HCEC 1CT (cell line): ENCODE data around the gene CLEC6A.
"Not testable (repeated sequence)": the region's sequence is repeated elsewhere in the genome, so short reads cannot be mapped to it uniquely, and the experiment has no call there.

Experiments
- DNase-seq: peaks from one replicate; pipeline ENCODE4 v3.0.0-alpha.2; 2017

The CLEC6A gene

DNA sequence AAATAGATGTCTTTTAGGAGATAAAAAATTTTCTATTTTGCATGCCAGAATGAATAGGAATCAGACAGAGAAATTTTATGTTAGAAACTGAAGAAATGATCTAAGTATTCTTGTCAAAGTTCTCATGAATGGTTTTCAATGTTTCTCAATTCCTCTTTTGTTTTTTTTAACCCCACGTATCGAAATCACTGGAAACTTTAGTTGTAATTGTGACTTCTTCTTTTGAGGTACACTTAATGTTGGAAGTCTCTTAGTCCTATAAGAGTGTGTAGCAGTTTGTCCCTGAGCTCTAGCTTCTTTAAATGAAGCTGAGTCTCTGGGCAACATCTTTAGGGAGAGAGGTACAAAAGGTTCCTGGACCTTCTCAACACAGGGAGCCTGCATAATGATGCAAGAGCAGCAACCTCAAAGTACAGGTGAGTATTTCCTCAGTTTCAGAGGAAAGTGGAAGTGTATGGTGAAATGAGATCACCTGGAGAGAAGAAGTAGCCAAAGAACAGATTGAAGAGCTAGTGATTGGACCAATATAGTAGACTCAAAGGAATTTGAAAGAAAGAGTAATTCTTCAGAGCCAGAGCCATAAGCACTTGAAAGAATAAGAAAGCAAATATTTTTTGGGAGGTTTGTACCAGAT lies at the start of gene CLEC6A:
TSS of gene CLEC6A (plus strand) at position 236 of the 634 bp plus-strand sequence. CDS start at position 386, 150 bp downstream.
- no peak for DNase-seq

DNA sequence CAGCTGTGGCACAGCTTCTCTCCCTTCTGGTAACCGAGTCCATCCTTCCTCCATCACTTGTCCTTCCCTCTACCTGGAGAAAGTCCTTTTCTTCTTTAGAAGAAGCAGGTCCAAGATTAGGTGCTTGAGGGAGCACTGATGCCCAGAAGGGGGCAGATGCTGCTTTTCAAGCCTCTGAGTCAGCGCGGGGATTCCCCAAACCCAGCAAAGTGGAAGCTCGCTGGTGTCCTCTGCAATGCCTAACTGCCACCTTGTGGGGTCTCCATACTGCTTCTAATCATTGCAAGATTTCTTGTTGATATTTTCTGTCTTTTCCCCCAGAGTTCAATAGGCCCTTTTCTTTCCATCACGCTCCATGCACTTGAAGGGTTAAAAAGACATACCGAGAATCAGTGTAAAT lies 36.2 kb upstream of the CLEC6A start:
- DNase-seq: not testable (repeated sequence)

DNA sequence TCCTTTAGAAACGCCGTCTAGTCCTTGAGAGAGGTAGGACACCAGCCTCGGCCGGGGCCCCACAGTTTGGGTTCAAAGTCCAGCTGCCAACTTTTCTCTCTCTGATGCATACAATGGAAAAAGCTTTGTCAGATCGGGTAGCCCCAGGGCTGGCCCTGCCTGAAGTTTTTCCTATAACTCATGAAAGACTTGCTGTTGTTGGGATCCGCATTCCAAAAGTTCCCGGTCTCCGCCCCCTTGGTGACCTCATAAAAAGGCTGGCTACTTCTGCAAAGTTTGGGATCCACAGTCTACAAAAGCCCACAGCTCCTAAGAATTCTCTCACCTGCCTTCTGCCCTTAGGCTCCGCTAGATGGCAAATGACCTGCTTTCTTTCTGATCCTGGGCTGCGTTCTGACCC lies 35.3 kb upstream of the CLEC6A start:
- no peak for DNase-seq

DNA sequence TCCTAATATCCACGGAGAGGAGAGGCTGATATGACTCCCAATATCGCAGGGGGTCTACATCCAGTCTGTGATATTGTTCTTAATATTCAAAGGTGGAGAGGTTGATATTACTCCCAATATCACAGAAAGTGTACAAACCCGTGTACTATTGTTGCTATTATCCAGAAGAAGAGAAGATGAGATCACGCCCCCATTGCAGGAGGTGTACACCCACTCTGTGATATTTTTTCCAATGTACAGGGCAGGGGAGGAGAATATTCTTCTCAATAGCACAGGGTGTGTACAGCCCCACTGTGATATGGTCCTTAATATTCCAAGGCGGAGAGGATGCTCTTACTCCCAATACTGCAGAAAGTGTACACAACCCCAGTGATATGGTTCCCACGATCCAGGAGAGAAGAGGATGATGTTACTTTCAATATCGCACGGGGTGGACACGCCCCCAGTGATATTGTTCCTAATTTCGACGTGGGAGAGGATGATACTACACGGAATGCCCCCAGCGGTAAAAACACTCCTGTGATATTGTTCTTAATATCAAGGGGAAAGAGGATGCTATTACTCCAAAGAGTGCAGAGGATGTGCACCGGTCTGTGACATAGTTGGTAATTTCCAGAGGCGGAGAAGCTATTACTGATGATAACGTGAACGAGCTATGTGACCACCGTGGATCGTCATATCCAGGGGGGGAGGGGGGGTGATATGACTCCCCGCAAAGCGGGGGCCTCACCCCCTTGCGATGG lies 11.1 kb upstream of the CLEC6A start:
- DNase-seq: not testable (repeated sequence)

DNA sequence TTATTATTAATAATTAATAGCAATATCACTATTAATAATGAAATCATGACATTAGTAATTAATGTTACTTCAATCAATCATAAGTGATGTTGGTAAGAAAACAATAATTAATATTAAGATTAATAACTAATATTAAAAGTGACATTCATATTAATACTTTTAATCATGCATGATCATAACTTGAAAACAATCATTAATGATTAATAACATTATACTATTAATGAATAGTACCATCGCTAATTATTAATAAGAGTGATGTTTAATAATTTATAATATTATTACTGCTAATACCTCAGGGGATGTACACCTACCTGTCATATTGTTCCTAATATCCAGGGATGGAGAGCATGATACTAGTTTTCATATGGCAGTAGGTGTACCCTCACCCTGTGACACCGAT lies 10.0 kb upstream of the CLEC6A start:
- no peak for DNase-seq

DNA sequence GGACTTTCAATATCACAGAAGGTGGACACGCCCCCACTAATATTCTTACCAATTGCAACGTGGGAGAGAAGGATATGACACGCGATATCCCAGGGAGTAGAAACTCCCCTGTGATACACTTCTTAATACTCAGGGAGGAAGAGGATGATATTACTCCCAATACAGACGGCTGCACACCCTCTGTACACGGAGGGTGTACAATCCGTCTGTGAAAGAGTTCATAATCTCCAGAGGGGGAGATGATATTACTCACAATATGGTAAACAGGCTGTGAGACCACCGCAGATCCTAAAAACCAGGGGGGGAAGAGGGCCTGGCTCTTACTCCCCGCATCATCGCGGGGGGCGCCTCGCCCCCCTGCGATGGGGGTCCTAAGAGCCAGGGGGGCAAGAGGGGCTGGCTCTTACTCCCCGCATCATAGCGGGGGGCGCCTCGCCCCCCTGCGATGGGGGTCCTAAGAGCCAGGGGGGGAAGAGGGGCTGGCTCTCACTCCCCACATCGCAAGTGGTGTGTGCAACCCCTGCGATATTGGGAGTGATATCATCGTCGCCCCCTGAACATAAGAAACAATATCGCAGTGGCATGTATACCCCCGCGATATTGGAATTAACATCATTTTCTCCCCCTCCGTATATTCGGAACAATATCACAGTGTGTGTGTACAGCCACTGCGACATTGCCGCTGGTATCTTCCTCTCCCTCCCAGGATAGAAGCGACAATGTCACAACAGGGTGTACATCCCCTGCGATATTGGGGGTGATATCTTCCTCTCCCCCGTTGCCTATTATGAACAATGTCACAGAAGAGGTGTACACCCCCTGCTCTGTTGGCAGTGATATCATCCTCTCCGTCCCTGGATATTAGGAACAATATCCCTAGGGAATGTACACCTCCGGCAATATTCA lies 8.9 kb upstream of the CLEC6A start:
- DNase-seq: no peak

DNA sequence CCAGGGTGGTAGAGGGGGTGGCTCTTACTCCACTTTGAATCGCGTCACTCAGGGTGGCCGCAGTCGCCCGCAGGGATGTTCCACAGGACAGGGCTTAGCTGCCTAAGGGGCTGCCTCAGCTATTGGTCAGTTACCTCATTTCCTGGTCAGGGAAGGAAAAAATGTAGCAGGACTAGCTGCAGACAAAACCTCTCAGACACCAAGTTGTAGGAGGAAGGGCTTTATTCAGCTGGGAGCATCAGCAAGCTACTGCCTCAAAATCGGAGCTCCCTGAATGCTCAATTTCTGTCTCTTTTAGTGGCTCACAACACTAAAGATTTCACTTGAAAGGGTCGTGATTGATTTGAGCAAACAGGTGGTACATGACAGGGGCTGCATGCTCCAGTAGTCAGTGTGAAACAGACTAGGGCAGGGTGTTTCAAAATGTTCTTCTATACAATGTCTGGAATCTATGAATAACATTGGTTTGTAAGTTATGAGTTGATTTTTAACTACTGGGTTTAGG lies 6.4 kb upstream of the CLEC6A start:
- no peak for DNase-seq

DNA sequence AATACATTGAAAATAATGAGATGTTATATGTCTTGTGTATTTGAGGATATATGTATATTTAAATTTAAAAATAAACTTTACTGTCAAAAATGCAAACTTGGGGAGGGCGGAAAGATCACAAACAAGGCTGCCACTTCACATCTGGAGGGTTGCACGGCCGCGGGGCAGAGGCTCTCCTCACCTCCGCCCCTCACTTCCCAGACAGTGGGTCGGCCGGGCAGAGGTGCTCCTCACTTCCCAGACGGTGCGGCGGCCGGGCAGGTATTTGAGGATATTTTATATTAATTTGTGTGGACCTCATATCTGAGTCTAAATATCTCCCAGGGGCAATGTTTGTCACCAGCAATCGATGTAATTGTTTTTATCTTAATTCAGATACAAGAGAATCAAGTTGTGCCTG lies 3.7 kb upstream of the CLEC6A start:
- no peak for DNase-seq

DNA sequence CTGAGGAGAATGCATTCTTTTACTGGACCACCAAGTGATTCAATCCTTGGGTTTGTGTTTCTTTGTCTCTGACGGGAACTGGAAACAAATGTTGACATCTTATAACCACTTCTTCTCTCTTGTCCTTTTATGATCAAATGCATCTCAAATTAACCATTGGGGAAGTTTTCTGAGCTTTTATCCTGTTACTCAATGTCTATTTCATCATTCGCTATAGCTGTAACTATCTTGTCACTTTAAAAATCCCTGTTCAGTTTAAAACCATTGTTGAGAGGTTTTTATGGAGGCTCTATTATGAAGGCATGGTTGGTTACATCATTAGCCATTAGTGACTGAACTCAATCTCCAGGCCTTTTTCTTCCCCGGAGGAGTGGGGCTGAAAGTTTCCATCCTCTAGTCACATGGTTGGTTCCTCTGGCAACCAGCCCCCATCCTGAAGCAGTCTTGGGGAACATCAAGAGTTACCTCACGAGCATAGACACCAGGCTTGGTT lies 2.7 kb upstream of the CLEC6A start:
- DNase-seq: no peak

DNA sequence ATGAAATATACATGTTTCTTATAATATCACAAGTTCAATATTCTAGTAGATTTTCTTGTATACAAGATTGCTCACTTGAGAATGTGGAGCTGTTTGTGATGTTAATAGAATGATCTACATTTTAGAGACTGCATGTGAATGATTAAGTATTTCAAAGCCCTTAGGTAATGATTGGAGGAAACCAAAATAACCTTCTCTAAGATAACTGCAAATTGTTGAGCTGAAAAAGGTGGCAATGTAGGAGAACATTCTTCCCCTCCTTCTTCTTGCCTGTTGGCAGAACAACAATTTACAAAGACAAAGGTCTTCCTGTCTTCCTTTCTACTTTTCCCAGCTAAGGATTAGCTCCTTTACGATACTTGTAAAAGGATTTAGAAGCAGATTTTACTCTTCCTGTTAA lies 2.0 kb upstream of the CLEC6A start:
- DNase-seq: no peak

DNA sequence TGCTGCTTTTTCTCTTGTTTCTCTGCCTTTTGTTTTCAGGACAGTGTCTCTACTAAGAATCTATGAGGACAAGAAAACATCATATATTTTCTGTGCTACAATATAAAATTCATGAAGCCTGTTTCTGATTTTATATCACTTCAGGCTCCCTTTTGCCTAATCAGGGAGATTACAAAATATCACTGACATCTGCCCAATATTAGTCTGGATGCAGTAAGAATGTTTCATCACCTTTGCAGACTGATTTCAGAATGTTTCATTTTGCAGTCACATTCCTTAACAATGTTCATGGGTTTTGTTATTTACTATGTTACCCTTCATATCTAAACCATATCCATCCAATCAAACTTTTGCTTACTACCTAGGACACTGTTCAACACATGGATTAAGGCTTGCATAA lies 491 bp upstream of the CLEC6A start:
- DNase-seq: no peak

DNA sequence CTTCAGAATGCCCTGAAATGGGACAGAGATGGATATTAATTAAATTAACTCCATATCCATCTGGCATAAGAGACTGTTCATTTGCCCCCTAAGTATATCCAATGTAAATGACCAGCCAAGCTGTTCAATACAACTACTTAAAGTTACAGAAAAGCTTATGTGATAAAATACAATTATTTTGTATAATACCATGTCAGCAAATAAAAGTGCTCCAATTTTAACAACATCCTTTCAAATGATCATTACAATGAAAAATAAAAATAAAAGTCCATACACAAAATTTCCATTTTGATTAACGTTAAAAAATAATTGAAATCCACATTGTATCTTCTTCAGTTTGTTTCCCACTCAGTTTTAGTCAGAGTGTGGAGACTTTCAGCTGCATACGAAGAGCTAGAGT lies 5.7 kb downstream of the CLEC6A start:
- DNase-seq: no peak

DNA sequence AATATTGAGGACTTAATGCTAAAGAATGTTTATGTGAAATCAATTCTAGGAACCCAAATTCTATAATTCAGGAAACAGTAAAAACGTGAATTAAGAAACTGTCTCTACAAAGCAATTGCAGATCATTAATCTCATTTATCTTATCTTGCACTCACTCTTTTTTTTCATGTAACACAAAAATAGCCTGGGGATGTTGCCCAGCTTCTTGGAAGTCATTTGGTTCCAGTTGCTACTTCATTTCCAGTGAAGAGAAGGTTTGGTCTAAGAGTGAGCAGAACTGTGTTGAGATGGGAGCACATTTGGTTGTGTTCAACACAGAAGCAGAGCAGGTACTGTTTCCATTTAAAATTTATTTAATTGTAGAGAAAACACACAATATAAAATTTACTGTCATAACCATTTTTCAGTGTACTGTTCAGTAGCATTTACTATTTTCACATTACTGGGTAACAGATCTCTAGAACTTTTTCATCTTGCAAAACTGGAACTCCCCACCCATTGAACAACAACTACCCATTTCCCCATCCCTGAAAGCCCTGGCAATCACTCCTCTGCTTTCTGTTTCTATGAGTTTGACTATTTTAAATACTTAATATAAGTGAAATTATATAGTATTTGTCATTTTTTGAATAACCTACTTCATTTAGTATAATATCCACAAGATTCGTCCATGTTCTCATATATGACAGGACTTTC lies 9.7 kb downstream of the CLEC6A start:
- no peak for DNase-seq

DNA sequence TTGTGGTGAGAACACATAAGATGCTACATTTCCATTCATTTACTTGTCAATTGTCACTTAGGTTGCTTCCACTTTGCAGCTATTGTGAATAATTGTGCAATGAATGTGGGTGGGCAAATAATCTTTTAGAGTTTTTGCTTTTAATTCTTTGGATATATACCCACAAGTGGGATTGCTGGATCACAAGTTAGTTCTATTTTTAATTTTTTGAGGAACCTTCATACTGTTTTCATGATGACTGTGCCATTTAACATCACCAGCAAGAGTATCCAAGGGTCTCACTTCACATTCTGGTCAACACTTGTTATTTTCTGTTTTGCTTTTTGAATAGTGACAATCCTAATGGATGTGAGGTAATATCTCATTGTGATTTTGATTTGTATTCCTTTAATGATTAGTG lies 10.5 kb downstream of the CLEC6A start:
- DNase-seq: no peak

DNA sequence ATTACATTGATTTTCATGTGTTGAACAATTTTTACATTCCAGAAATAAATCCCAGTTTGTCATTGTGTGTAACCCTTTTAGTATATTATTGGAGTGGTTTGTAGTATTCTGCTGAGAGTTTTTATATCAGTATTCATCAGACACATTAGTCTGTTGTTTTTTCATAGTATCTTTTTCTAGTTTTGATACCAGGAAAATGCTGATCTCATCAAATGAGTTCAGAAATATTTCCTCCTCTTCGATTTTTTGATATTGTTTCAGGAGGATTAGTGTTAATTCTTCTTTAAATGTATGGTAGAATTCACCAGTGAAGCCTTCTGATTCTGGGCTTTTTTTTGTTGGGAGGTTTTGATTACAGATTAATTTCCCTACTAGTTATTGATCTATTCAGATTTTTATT lies 15.3 kb downstream of the CLEC6A start:
- DNase-seq: no peak

DNA sequence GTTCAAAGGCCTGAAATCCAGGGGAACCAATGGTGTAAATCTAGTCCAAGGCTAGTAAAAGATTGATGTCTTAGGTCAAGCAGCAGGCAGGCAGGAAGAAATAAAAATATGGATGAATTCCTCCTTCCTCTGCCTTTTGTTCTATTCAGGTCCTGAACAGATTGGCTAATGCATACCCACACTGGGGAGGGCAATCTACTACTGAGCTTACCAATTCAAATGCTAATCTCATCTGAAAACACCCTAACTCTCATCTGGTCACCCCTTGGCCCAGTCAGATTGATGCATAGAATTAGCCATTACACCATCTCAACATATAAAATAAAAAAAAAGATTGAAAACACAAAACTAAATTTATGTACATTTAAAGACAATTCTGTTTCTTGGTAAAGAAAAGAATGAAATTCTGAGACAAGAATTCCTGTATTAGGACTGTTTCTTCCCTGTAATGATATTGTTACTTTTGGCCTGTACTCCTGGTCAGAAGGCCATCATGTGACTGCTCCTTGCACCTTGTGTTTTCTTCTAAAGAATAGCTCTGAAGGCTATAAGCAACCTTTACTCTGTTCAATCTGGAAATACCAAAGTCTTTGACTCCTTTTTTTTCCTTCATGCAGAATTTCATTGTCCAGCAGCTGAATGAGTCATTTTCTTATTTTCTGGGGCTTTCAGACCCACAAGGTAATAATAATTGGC lies 19.9 kb downstream of the CLEC6A start:
- DNase-seq: no peak

DNA sequence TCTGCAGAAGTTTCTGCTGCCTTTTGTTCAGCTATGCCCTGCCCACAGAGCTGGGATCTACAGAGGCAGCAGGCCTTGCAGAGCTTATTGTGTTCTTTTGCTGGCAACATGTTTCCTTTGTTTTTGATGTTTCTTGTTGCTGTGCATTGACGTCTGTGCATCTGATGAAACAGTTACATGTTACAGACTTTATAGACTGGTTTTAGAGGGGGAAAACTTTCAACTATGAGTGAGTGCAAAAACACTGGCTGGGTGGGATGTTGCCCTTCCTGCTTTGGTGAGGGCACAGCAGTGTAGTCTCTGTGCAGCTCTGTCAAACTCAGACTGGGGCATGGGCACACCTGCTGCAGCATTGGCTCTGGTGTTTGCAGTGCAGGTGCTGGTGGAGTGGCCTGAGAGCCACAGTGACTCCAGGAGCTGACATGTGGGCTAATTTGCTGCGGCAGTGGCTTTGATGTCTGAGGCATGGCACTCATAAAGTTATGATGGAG lies 26.9 kb downstream of the CLEC6A start:
- no peak for DNase-seq

DNA sequence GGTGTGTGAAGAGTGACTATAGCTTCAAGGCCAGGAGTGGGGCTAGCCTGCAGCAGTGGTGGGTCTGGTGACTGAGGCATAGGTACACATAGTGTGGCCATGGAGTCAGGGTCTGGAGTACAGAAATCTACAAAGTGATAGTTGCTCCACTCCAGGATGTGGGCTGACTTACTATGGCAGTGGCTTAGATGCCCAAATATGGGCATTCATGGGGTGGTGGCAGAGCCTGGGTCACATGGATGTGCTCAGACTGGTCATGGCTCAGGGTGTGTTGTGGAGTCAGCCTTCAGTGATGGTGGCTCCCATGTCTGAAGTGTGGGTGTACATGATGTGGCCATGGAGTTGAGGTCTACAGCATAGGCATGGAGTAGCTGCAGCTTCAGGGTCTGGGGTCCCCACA lies 27.3 kb downstream of the CLEC6A start:
- DNase-seq: no peak

DNA sequence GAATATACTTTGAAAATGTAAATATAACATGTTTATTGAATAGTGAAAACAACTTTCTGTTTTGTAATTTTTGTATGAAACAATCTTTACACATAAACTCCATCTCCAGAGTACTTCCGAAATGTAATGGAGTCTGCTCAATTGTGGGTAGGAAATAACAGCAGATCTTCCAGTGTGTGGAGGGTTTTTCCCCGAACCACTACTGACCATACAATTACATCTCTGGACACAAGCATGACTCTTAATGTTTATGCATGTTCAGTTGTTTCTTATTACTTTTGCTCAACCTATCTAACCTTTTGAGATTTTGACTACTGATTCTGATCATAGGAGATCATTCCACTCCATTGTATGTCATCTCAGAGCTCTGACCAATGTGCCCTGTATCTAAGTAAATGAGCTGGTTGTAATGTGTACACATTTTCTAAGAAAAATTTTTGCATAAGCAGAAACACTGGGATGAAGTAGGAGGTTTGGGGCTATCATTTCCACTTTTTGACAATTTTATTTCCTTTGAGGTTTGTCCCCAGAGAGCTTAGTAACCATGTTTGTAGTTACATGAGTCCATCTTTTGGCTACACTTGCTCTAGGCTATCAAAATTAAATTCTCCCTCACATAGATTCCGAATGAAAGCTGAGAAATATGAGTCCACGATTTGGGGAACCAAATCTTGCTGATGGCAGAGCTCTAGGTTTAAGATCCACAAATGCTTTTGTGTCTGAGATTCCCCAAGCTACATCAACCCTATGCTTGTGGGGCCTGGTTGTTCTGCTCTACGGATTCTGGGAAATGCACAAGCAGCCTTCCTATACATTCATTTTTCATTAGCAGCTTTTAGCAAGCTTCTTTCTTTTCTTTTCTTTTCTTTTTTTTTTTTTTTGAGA lies 36.1 kb downstream of the CLEC6A start:
- no peak for DNase-seq

DNA sequence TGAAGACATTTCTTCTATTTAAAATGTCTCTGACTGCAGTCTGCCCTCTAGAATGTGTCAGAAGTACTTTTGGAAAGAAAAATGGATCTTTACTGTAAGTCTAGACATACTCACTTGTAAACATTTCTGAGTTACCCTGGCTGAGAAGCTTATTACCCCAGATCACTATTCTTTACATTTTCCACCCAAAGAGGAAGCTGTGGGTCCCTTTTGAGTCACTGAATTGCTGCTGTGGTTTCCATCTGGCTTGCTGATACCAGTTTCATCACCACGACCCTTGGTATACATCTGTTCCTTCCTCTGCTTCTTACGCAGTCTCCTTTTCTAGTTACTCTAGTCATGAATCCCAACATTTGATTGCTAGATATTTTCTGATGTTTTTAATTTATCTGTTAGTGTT lies 37.3 kb downstream of the CLEC6A start:
- no peak for DNase-seq

DNA sequence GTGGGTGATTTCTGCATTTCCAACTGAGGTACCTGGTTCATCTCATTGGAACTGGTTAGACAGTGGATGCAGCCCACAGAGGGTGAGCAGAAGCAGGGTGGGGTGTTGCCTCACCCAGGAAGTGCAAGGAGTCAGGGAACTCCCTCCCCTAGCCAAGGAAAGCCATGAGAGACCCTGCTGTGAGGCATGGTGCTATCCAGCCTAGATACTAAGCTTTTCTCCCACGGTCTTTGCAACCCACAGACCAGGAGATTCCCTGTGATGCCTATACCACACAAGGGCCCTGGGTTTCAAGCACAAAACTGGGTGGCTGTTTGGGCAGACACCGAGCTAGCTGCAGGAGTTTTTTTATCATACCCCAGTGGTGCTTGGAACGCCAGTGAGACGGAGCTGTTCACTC lies 39.9 kb downstream of the CLEC6A start:
- not testable (repeated sequence) for DNase-seq
